ENCODE measurements around the gene PPM1L. TPM values are rescaled to one million over a fixed set of nuclear protein-coding genes. Genes with fewer than 3 reads are reported as not detected.
"Not testable (repeated sequence)": the region's sequence is repeated elsewhere in the genome, so short reads cannot be mapped to it uniquely, and the experiment has no call there.

Gene PPM1L
- 10 to 100 TPM; 13.3 to 25.3 TPM for total RNA-seq

- peaks cover 17 to 25% of the 10 kb centered on the region in 2 donors for H3K4me1 ChIP-seq (ENCODE audit: control insufficient read depth in 1 of 2, low read depth in 2 of 2)
- peak within 1 kb of the TSS; percentile 95 for H3K4me3 ChIP-seq
- no peaks in the 10 kb centered on the region for H3K9me3 ChIP-seq
- peak within 1 kb of the TSS; percentile 91 to 94 for H3K27ac ChIP-seq
- H3K27me3 ChIP-seq (replicated peaks; ENCODE audit: insufficient read depth): no peaks in the 10 kb centered on the region
- peak; percentile 10 for TF ChIP-seq CTCF (IDR thresholded peaks at IDR 0.05)
- DNase-seq (ENCODE audit: low spot score): peak; percentile 4
- ATAC-seq (ENCODE audit: insufficient number of reproducible peaks, low FRiP score, low read depth): peak; percentile 16
- H3K36me3 ChIP-seq: no peaks in the 10 kb centered on the region
Observed at GRCh38 chr3:160755776-160756304, at the start of gene PPM1L. Gene PPM1L, plus strand, starts transcription at chr3:160756231.

DNA sequence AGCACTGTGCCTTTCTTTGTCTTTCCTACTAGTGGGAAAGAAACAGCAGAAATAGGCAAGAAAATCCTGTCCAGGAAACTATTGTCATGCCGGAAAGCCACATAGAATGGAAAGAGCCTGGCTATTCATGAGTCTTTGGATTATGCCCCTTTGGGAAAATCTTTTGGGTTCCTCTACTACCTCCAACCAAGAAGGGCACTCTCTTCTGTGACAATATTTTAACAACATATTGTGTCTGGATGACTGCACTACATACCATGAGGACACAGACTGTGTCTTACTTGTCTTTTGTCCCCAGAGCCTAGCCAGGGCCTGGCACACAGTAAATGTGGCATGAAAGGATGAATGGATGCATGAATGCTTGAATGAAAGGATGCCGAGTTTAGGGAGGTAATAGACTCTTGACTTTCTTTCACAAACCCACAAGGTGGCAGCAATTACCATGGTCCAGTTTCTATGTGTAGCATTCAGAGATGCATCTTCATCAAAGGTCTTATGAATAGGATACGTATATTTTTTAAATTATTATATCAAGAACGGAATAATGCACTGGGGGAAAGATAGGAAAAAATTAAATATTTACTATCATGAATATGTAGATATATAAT is 48.7 kb upstream of the PPM1L start:
- Histone ChIP-seq H3K4me3 (no peak overlapping the region), H3K4me1 (ENCODE audit: control insufficient read depth in 1 of 2, low read depth in 2 of 2) (no peaks in the 10 kb centered on the region), H3K27me3 (replicated peaks; ENCODE audit: insufficient read depth) (no peaks in the 10 kb centered on the region), H3K27ac (no peak overlapping the region), H3K9me3 (no peaks in the 10 kb centered on the region), H3K36me3 (no peaks in the 10 kb centered on the region)
- TF ChIP-seq CTCF (IDR thresholded peaks at IDR 0.05): peak; percentile 66
- peak; percentile 69 for ATAC-seq (ENCODE audit: insufficient number of reproducible peaks, low FRiP score, low read depth)
- DNase-seq (ENCODE audit: low spot score): no peak

GRCh38 chr3:160709477-160710182 is 46.4 kb upstream of the PPM1L start:
- Histone ChIP-seq H3K27ac (no peak overlapping the region), H3K36me3 (no peaks in the 10 kb centered on the region), H3K9me3 (no peaks in the 10 kb centered on the region), H3K4me3 (no peak overlapping the region), H3K4me1 (ENCODE audit: control insufficient read depth in 1 of 2, low read depth in 2 of 2) (no peaks in the 10 kb centered on the region), H3K27me3 (replicated peaks; ENCODE audit: insufficient read depth) (no peaks in the 10 kb centered on the region)
- no peak for TF ChIP-seq CTCF (IDR thresholded peaks at IDR 0.05)
- ATAC-seq (ENCODE audit: insufficient number of reproducible peaks, low FRiP score, low read depth): no peak
- no peak for DNase-seq (ENCODE audit: low spot score)

DNA sequence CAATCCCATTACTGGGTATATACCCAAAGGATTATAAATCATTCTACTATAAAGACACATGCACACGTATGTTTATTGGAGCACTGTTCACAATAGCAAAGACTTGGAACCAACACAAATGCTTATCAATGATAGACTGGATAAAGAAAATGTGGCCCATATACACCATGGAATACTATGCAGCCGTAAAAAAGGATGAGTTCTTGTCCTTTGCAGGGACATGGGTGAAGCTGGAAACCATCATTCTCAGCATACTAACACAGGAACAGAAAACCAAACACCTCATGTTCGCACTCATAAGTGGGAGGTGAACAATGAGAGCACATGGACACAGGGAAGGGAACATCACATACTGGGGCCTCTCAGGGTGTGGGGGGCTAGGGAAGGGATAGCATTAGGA is 42.9 kb upstream of the PPM1L start:
- H3K4me3 ChIP-seq; ATAC-seq (ENCODE audit: insufficient number of reproducible peaks, low FRiP score, low read depth); DNase-seq (ENCODE audit: low spot score); H3K27ac ChIP-seq; H3K4me1 ChIP-seq (ENCODE audit: control insufficient read depth in 1 of 2, low read depth in 2 of 2); H3K9me3 ChIP-seq; H3K36me3 ChIP-seq; H3K27me3 ChIP-seq (replicated peaks; ENCODE audit: insufficient read depth): not testable (repeated sequence)

- H3K9me3 ChIP-seq: peaks cover 4% of the 10 kb centered on the region
- H3K4me1 ChIP-seq (ENCODE audit: control insufficient read depth in 1 of 2, low read depth in 2 of 2): no peaks in the 10 kb centered on the region
- H3K27me3 ChIP-seq (replicated peaks; ENCODE audit: insufficient read depth): no peaks in the 10 kb centered on the region
- no peak overlapping the region for H3K4me3 ChIP-seq
- ATAC-seq (ENCODE audit: insufficient number of reproducible peaks, low FRiP score, low read depth) (no peak), DNase-seq (ENCODE audit: low spot score) (no peak)
- no peak overlapping the region for H3K27ac ChIP-seq
- TF ChIP-seq CTCF (IDR thresholded peaks at IDR 0.05): no peak
- H3K36me3 ChIP-seq: no peaks in the 10 kb centered on the region
Observed at GRCh38 chr3:160719710-160720109, 36.3 kb upstream of the PPM1L start.

Data from thoracic aorta (tissue), 2 donors.